ENCODE data around the gene MAPK7.

DNA sequence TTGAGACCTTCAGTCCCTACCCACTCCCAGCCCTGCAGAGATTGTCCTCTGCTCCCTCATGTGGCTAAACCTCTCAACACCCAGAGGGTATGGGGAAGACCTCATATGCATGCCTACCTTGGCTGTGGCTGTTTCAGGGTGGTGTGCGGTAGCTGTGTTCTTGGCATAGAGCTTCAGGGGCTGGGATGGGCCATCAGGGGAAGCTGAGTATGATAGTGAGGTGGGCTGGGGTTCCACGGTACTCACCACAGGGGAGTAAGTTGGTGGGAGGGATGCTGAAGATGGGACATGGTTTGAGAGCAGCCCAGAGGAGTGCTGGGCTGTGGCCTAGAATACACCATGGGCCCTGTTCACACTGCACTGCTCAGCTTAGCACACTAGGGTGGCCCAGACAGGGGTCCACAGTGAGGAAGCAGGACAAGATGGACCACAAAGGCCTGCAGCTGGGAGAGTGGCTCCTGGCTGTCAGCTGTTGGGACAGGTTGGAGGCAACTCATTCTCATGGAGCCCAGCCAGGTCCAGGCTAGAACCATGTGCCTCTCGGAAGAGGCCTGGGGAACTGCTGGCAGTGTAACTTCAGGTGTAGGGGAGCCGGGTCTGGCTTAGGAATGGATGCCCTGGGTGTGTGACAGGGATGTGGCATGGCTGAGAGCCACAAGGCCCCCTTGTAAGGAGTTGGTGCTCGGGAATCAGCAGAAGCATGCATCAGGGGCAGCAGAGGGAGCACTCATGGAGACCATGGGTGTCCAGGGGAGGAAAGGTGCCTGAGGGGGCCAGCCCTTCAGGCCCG lies 5.6 kb downstream of the MAPK7 start:
- TF ChIP-seq EZH2 (IDR thresholded peaks at IDR 0.05), result no peak
- no peak for TF ChIP-seq POLR2AphosphoS5 (IDR thresholded peaks at IDR 0.05; ENCODE audit: borderline replicate concordance, low read depth, low read length)
